HL-60 (cell line): ENCODE results near the gene NHERF2.

ENCODE experiments used
- DNase-seq, 2 experiments: peaks; one replicate each; pipeline ENCODE4 v3.0.0-alpha.2; 2010 to 2020; ENCODE audit warnings: low read depth in 1 of 2, low spot score in 1 of 2
- H3K27ac ChIP-seq: fragments of 250-450 bp; sonication (Bioruptor Pico); replicated peaks from 2 replicates; pipeline ENCODE4 v1.5.1; 2020; ENCODE audit warnings: mild to moderate bottlenecking, moderate library complexity
- H3K27me3 ChIP-seq: fragments of 250-450 bp; sonication (Bioruptor Pico); 2 replicates; pipeline ENCODE4 v1.5.1; 2021; ENCODE audit warnings: mild to moderate bottlenecking, moderate library complexity; ENCODE audit not compliant: insufficient read depth, poor library complexity, severe bottlenecking
- H3K4me3 ChIP-seq: replicated peaks from 2 replicates; pipeline ENCODE4 v1.5.1; 2011; ENCODE audit warnings: mild to moderate bottlenecking, control low read depth, low read length; ENCODE audit not compliant: insufficient read depth
- CTCF ChIP-seq: IDR thresholded peaks from one replicate; pipeline ENCODE4 v1.5.1; 2011; ENCODE audit warnings: low read length, control low read depth, inconsistent platforms; ENCODE audit not compliant: insufficient read depth
- GABPA ChIP-seq: IDR thresholded peaks from 2 replicates; pipeline ENCODE4 v1.6.1; 2012; ENCODE audit warnings: low read depth
- POLR2AphosphoS5 ChIP-seq: IDR thresholded peaks from 2 replicates; pipeline ENCODE4 v1.6.1; 2012; ENCODE audit warnings: low read depth
- REST ChIP-seq: IDR thresholded peaks from 2 replicates; pipeline ENCODE4 v1.6.1; 2012; ENCODE audit warnings: low read depth; ENCODE audit not compliant: insufficient replicate concordance
- SPI1 ChIP-seq: IDR thresholded peaks from 2 replicates; pipeline ENCODE4 v1.6.1; 2012; ENCODE audit warnings: low read depth, mild to moderate bottlenecking, borderline replicate concordance

NHERF2 gene

GRCh38 chr16:2034696-2035430, 8.2 kb downstream of the NHERF2 start:
- no peak overlapping the region for H3K27ac ChIP-seq
- peaks cover 9% of the 10 kb centered on the region for H3K27me3 ChIP-seq
- H3K4me3 ChIP-seq, result no peak overlapping the region
- no peak for DNase-seq
- TF ChIP-seq REST (no peak), POLR2AphosphoS5 (no peak), CTCF (no peak), GABPA (no peak), SPI1 (no peak)

- no peak for DNase-seq
- H3K4me3 ChIP-seq, result no peak overlapping the region
- no peak overlapping the region for H3K27ac ChIP-seq
- TF ChIP-seq CTCF (no peak), POLR2AphosphoS5 (no peak), REST (no peak), SPI1 (no peak), GABPA (no peak)
- peaks cover 9% of the 10 kb centered on the region for H3K27me3 ChIP-seq
These were observed 8.9 kb downstream of the NHERF2 start for GRCh38 chr16:2035431-2036199.

GRCh38 chr16:2036200-2036966, 9.7 kb downstream of the NHERF2 start:
- no peak for DNase-seq
- Histone ChIP-seq H3K27ac (no peak overlapping the region), H3K4me3 (no peak overlapping the region), H3K27me3 (peaks cover 9% of the 10 kb centered on the region)
- no peak for TF ChIP-seq REST
- TF ChIP-seq POLR2AphosphoS5, result no peak
- no peak for TF ChIP-seq SPI1
- no peak for TF ChIP-seq CTCF
- no peak for TF ChIP-seq GABPA
